GM10847 (cell line): ENCODE data around the gene IDUA.

Experiments used
- POLR2A ChIP-seq: IDR thresholded peaks from 2 replicates; pipeline ENCODE4 v1.6.1; 2011; ENCODE audit not compliant: insufficient read length; ENCODE audit errors: extremely low read depth

IDUA gene

GRCh38 chr4:962231-963208 lies 24.3 kb upstream of the IDUA start:
- no peak for TF ChIP-seq POLR2A

- no peak for TF ChIP-seq POLR2A
Observed at GRCh38 chr4:963276-964225, 23.3 kb upstream of the IDUA start.

- TF ChIP-seq POLR2A, result no peak
Observed at GRCh38 chr4:964346-965025, 22.4 kb upstream of the IDUA start.

GRCh38 chr4:965048-965765 lies 21.6 kb upstream of the IDUA start:
- no peak for TF ChIP-seq POLR2A

- no peak for TF ChIP-seq POLR2A
Observed at GRCh38 chr4:965766-966134, 21.1 kb upstream of the IDUA start.

GRCh38 chr4:966266-967112 lies 20.4 kb upstream of the IDUA start:
- TF ChIP-seq POLR2A, result no peak

GRCh38 chr4:967113-968104 lies 19.4 kb upstream of the IDUA start:
- no peak for TF ChIP-seq POLR2A

- TF ChIP-seq POLR2A, result no peak
Observed at GRCh38 chr4:968221-968620, 18.6 kb upstream of the IDUA start.

- TF ChIP-seq POLR2A, result no peak
Observed at GRCh38 chr4:968621-969394, 18.0 kb upstream of the IDUA start.

GRCh38 chr4:970046-970745 lies 16.6 kb upstream of the IDUA start:
- TF ChIP-seq POLR2A, result no peak

- TF ChIP-seq POLR2A, result no peak
Observed at GRCh38 chr4:970854-971520, 15.9 kb upstream of the IDUA start.
